ENCODE measurements around the gene NEK10.

The NEK10 gene

DNA sequence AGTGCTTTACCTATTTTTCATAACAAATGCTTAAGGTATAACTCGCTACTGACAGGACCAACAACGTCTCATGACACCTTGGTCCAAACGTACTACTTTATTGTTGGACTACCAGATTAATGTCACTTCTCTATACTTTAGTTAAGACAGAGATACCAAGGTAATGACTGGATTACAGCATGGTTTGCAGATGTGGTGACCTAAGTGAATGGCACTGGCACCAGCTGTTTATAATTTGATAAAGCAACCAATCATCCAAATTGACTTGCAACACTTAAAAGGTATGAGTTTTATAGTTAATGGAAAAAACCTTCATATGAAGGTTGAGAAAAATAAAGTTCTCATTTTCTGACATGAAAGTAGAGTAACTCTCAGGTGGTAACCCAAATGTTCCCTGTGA lies 209.0 kb downstream of the NEK10 start:
- Mint-ChIP-seq H3K4me1 (ENCODE audit: low read depth) (no peaks in the 10 kb centered on the region), H3K27ac (no peak overlapping the region), H3K27me3 (no peaks in the 10 kb centered on the region), H3K36me3 (no peaks in the 10 kb centered on the region), H3K9me3 (ENCODE audit: low read depth) (no peaks in the 10 kb centered on the region), H3K4me3 (no peak overlapping the region)

DNA sequence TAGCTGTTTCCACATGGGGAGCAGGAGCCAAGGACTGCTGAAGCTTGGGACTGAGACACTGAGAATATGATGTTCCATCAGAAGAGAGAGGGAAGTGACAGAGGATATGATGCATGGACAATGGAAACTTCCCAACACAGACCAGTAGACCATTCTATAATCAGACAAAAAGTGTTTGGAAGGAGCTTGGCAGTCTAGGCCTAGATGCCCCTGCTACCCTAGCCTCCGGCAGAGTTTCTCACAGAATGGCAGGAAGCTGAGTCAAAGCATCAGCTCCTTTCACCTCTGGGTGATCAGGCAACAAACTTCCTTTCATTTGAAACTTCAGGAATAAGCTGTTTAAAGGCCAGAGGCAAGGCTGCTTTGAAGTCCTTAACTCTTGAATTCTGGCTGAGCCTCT lies 222.0 kb downstream of the NEK10 start:
- no peaks in the 10 kb centered on the region for H3K4me1 Mint-ChIP-seq (ENCODE audit: low read depth)
- H3K27ac Mint-ChIP-seq = no peak overlapping the region
- H3K27me3 Mint-ChIP-seq = peaks cover 5% of the 10 kb centered on the region
- no peaks in the 10 kb centered on the region for H3K36me3 Mint-ChIP-seq
- H3K4me3 Mint-ChIP-seq = no peak overlapping the region
- H3K9me3 Mint-ChIP-seq (ENCODE audit: low read depth) = no peaks in the 10 kb centered on the region

DNA sequence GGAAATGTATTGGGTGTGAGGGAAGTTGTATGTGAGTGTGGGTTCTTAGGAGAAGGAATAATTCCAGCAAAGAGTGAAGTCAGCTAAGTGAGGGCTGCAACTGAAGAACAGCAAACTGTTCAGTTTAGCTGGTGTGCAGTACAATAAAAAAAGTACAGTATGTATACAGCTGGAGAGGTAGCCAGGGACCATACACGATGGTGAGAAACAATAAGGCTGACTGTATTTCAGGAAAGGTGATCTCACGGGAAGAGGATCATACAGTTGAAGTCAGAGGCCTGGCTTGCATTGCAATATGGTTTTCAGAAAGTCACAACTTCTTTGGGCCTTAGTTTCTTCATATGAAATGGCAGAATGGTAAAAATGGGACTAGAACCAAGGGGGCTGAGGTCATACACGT lies 222.4 kb downstream of the NEK10 start:
- no peaks in the 10 kb centered on the region for H3K9me3 Mint-ChIP-seq (ENCODE audit: low read depth)
- H3K36me3 Mint-ChIP-seq = no peaks in the 10 kb centered on the region
- H3K27me3 Mint-ChIP-seq = peaks cover 4% of the 10 kb centered on the region
- no peak overlapping the region for H3K4me3 Mint-ChIP-seq
- no peak overlapping the region for H3K27ac Mint-ChIP-seq
- H3K4me1 Mint-ChIP-seq (ENCODE audit: low read depth) = no peaks in the 10 kb centered on the region

- no peak overlapping the region for H3K27ac Mint-ChIP-seq
- no peaks in the 10 kb centered on the region for H3K4me1 Mint-ChIP-seq (ENCODE audit: low read depth)
- H3K36me3 Mint-ChIP-seq = peaks cover 3% of the 10 kb centered on the region
- peaks cover 3% of the 10 kb centered on the region for H3K27me3 Mint-ChIP-seq
- H3K4me3 Mint-ChIP-seq = no peak overlapping the region
- peaks cover 6% of the 10 kb centered on the region for H3K9me3 Mint-ChIP-seq (ENCODE audit: low read depth)
Measured at GRCh38 chr3:27145719-27146118, 223.5 kb downstream of the NEK10 start.

GRCh38 chr3:27141668-27142067 lies 227.5 kb downstream of the NEK10 start:
- Mint-ChIP-seq H3K4me3 (no peak overlapping the region), H3K36me3 (peaks cover 3% of the 10 kb centered on the region), H3K27me3 (no peaks in the 10 kb centered on the region), H3K9me3 (ENCODE audit: low read depth) (peaks cover 6% of the 10 kb centered on the region), H3K4me1 (ENCODE audit: low read depth) (no peaks in the 10 kb centered on the region), H3K27ac (no peak overlapping the region)

GRCh38 chr3:27138562-27138961 lies 230.6 kb downstream of the NEK10 start:
- Mint-ChIP-seq H3K4me3 (no peak overlapping the region), H3K36me3 (peaks cover 3% of the 10 kb centered on the region), H3K9me3 (ENCODE audit: low read depth) (peaks cover 6% of the 10 kb centered on the region), H3K4me1 (ENCODE audit: low read depth) (no peaks in the 10 kb centered on the region), H3K27ac (no peak overlapping the region), H3K27me3 (peaks cover 2% of the 10 kb centered on the region)

DNA sequence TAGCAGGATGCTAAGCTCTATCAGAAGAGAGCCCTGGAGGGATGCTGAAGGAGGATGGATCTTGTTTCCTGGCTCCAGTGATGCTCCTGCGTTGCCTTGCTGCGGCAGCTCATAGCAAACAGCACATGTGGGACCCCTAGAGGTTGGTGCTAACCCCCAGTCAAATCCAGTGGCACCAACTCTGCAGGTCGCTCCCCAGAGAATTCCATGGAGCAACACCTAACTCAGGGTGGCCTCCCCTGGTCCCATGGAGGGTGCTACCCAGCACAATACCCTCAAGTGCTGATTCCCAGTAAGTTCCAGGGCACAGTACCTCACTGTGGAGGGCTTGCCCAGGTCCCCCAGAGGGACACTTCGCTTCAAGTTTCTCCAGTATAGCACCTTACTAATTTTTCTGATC lies 231.2 kb downstream of the NEK10 start:
- peaks cover 2% of the 10 kb centered on the region for H3K27me3 Mint-ChIP-seq
- peaks cover 3% of the 10 kb centered on the region for H3K36me3 Mint-ChIP-seq
- no peak overlapping the region for H3K4me3 Mint-ChIP-seq
- H3K27ac Mint-ChIP-seq = no peak overlapping the region
- peaks cover 6% of the 10 kb centered on the region for H3K9me3 Mint-ChIP-seq (ENCODE audit: low read depth)
- H3K4me1 Mint-ChIP-seq (ENCODE audit: low read depth) = no peaks in the 10 kb centered on the region

- Mint-ChIP-seq H3K4me1 (ENCODE audit: low read depth) (no peaks in the 10 kb centered on the region), H3K36me3 (no peaks in the 10 kb centered on the region), H3K4me3 (no peak overlapping the region), H3K27me3 (peaks cover 2% of the 10 kb centered on the region), H3K9me3 (ENCODE audit: low read depth) (no peaks in the 10 kb centered on the region), H3K27ac (no peak overlapping the region)
Measured at GRCh38 chr3:27134171-27134796, 234.9 kb downstream of the NEK10 start.

DNA sequence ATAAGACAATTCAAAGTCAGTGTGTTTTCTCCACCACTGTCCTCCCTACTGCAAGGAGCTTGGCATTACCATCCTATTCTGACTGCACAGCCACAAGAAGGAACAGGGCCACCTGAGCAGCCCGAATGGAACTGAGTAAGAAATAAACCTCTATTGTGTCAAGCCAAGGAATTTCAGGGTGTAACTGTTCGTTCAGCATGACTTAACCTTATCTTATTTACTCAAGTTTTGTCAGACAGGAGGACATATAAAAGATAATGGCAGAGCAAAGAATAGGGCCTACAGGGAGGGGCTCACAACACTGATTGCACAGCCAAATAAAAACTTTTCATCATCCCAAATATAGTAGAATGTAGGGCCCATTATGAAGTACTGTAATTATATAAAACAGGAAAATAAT lies 236.1 kb downstream of the NEK10 start:
- no peaks in the 10 kb centered on the region for H3K9me3 Mint-ChIP-seq (ENCODE audit: low read depth)
- no peak overlapping the region for H3K4me3 Mint-ChIP-seq
- H3K4me1 Mint-ChIP-seq (ENCODE audit: low read depth) = no peaks in the 10 kb centered on the region
- no peak overlapping the region for H3K27ac Mint-ChIP-seq
- H3K27me3 Mint-ChIP-seq = peaks cover 2% of the 10 kb centered on the region
- no peaks in the 10 kb centered on the region for H3K36me3 Mint-ChIP-seq

DNA sequence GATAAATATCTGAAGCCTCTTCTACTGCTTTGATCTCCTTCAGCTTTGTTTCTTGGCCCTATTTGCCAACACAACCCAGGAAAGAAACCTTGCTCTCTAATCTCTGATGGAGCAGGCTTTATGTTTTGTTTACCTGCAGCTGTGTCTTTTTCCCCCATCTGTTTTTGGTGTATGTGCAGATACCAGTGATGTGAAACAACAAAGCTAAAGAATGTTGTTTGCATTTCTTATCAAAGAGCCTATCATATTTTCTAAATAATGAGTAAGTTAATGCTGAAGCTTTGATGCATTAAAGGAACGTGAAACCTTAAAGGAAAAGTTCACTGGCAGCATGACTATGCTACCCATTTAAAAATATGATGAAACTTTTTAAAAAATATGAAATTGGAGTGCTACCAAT lies 238.4 kb downstream of the NEK10 start:
- Mint-ChIP-seq H3K36me3 (no peaks in the 10 kb centered on the region), H3K4me1 (ENCODE audit: low read depth) (no peaks in the 10 kb centered on the region), H3K9me3 (ENCODE audit: low read depth) (no peaks in the 10 kb centered on the region)

DNA sequence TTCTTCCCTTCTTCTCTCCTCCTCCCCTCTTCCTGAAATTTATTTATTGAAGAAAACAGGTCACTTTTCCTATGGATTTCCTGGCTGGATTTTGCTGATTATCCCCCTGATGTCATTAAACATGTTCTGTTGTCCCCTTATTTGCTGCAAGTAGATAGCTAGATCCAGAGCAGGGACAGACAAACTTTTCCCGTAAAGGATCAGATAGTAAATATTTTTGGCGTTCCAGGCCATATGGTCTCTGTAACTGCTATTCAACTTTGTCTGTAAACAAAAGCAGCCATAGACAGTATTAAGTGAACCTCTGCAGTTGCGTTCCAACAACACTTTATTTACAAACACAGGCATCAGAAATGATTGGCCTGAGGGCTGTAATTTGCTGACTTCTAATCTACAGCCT lies 241.3 kb downstream of the NEK10 start:
- Mint-ChIP-seq H3K4me1 (ENCODE audit: low read depth) (no peaks in the 10 kb centered on the region), H3K36me3 (no peaks in the 10 kb centered on the region), H3K27ac (no peak overlapping the region), H3K9me3 (ENCODE audit: low read depth) (no peaks in the 10 kb centered on the region), H3K4me3 (no peak overlapping the region), H3K27me3 (no peaks in the 10 kb centered on the region)

More for the DNA sequence above, 238.4 kb downstream of the NEK10 start:
- Mint-ChIP-seq H3K27me3 (peaks cover under 1% of the 10 kb centered on the region), H3K27ac (no peak overlapping the region), H3K4me3 (no peak overlapping the region)

DNA sequence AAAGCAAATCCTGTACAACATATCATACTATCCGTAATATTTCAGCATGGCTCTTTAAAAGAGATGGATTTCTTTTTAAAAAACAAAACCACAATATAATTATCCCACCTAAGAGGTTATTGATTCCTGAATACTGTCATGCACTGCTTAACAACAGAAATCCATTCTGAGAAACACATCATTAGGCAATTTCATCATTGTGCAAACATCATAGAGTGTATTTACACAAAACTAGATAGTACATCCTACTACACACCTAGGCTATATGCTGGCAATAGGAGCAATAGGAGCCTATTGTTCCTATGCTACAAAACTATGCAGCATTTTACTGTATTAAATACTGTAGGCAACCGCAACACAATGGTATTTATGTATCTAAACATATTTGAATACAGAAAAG lies 242.0 kb downstream of the NEK10 start:
- Mint-ChIP-seq H3K36me3 (no peaks in the 10 kb centered on the region), H3K27ac (no peak overlapping the region), H3K4me1 (ENCODE audit: low read depth) (no peaks in the 10 kb centered on the region), H3K27me3 (no peaks in the 10 kb centered on the region), H3K4me3 (no peak overlapping the region), H3K9me3 (ENCODE audit: low read depth) (no peaks in the 10 kb centered on the region)

- H3K4me3 Mint-ChIP-seq = no peak overlapping the region
- H3K9me3 Mint-ChIP-seq (ENCODE audit: low read depth) = no peaks in the 10 kb centered on the region
- no peaks in the 10 kb centered on the region for H3K27me3 Mint-ChIP-seq
- no peaks in the 10 kb centered on the region for H3K36me3 Mint-ChIP-seq
- H3K27ac Mint-ChIP-seq = no peak overlapping the region
- H3K4me1 Mint-ChIP-seq (ENCODE audit: low read depth) = no peaks in the 10 kb centered on the region
Measured at GRCh38 chr3:27125821-27126501, 243.2 kb downstream of the NEK10 start.

DNA sequence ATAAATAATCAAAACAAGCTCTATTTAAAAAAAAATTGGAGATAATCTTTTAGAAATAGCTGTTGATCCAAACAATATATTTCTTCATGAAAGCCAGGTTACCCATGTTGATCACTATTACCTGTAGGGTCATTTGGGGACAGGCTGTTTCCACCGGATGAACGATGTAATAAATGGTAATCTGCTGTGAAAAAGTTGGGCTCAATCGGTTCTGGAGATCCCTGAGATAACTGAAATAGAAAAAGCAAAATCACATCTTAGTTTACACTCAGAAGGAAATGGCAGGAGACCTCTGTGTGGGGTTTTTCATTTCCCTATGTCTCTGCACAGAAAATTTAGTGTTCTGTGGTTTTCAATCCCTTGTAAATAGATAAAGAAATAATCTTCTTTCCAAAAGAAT lies 249.5 kb downstream of the NEK10 start:
- Mint-ChIP-seq H3K27me3 (no peaks in the 10 kb centered on the region), H3K9me3 (ENCODE audit: low read depth) (no peaks in the 10 kb centered on the region), H3K4me1 (ENCODE audit: low read depth) (no peaks in the 10 kb centered on the region), H3K36me3 (peaks cover 2% of the 10 kb centered on the region), H3K27ac (no peak overlapping the region), H3K4me3 (no peak overlapping the region)

GRCh38 chr3:27115352-27115751 lies 253.8 kb downstream of the NEK10 start:
- Mint-ChIP-seq H3K9me3 (ENCODE audit: low read depth) (no peaks in the 10 kb centered on the region), H3K4me3 (no peak overlapping the region), H3K27ac (no peak overlapping the region), H3K4me1 (ENCODE audit: low read depth) (no peaks in the 10 kb centered on the region), H3K36me3 (peaks cover 2% of the 10 kb centered on the region), H3K27me3 (no peaks in the 10 kb centered on the region)

DNA sequence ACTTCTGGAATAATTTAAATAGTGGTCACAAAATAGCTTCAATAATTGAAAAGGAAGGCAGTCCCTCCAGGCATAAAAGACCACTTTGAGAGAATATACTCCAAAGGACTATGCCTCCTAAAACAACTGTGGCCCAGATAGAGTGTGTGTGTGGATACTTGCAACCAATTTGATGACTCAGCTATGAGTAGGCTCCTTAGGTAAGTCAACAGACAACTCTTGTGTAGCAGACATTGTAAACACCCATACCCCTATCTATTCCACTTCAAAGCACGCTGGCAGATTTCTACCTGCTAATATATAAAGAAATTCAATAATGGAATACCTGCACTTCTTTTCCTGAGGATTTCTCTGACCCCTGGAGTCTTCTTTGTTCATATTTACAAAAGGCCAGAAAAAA lies 254.5 kb downstream of the NEK10 start:
- H3K27me3 Mint-ChIP-seq = no peaks in the 10 kb centered on the region
- no peak overlapping the region for H3K4me3 Mint-ChIP-seq
- H3K36me3 Mint-ChIP-seq = peaks cover 2% of the 10 kb centered on the region
- H3K9me3 Mint-ChIP-seq (ENCODE audit: low read depth) = no peaks in the 10 kb centered on the region
- no peaks in the 10 kb centered on the region for H3K4me1 Mint-ChIP-seq (ENCODE audit: low read depth)
- no peak overlapping the region for H3K27ac Mint-ChIP-seq
